Measurements from ENCODE around the gene AFF3.
A peak's percentile ranks its signal among the peaks of the same experiment; 100 is the strongest.

The AFF3 gene

DNA sequence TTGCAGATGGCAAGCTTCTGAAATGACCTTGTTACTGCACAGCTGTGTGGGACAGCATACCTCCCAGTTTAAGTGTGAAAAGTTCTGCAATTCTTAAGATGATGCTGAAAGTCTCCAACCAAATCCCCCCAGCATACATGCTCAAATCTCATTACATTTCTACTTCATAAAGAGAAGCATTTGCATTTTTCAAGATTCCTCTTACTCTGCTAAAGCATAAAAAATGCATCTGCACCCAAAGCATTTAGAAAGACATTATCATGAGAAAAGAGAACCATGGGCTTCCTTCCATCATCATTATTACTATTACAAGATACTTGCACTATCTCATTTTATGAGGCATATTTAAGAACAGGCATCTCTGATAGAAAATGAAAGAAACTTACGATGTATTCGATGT is 415.7 kb downstream of the AFF3 start:
- peak overlapping the region; percentile 3 for H3K4me2 ChIP-seq (ENCODE audit: low read length)
- H3K4me3 ChIP-seq (ENCODE audit: low read length): no peak overlapping the region
- H3K36me3 ChIP-seq (ENCODE audit: control insufficient read depth, low read length): 0 out of 2 replicates have a peak, but pooled peaks cover 3% of the 10 kb centered on the region
- no peaks in the 10 kb centered on the region for H4K20me1 ChIP-seq (ENCODE audit: control insufficient read depth, insufficient read depth, low read depth, low read length)
- TF ChIP-seq, protein P1, sequence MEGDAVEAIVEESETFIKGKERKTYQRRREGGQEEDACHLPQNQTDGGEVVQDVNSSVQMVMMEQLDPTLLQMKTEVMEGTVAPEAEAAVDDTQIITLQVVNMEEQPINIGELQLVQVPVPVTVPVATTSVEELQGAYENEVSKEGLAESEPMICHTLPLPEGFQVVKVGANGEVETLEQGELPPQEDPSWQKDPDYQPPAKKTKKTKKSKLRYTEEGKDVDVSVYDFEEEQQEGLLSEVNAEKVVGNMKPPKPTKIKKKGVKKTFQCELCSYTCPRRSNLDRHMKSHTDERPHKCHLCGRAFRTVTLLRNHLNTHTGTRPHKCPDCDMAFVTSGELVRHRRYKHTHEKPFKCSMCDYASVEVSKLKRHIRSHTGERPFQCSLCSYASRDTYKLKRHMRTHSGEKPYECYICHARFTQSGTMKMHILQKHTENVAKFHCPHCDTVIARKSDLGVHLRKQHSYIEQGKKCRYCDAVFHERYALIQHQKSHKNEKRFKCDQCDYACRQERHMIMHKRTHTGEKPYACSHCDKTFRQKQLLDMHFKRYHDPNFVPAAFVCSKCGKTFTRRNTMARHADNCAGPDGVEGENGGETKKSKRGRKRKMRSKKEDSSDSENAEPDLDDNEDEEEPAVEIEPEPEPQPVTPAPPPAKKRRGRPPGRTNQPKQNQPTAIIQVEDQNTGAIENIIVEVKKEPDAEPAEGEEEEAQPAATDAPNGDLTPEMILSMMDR (IDR thresholded peaks at IDR 0.05; ENCODE audit: low read depth, low read length, poor library complexity, severe bottlenecking): no peak
- no peak for TF ChIP-seq EZH2phosphoT487 (IDR thresholded peaks at IDR 0.05; ENCODE audit: borderline replicate concordance, low read length)
- H3F3A ChIP-seq (ENCODE audit: control insufficient read depth, insufficient read depth): 0 out of 2 replicates have a peak, but pooled peaks cover 2% of the 10 kb centered on the region
- no peaks in the 10 kb centered on the region for H3K9me2 ChIP-seq (replicated peaks; ENCODE audit: control insufficient read depth, low read length)
- peaks cover 27% of the 10 kb centered on the region for H3K4me1 ChIP-seq (ENCODE audit: control insufficient read depth, low read length)
- no peaks in the 10 kb centered on the region for H3K27me3 ChIP-seq (ENCODE audit: control insufficient read depth, low read length)
- no peaks in the 10 kb centered on the region for H3K79me2 ChIP-seq (ENCODE audit: control insufficient read depth, low read length)
- H3K27ac ChIP-seq (ENCODE audit: low read depth, low read length): no peak overlapping the region
- H3K9me3 ChIP-seq (ENCODE audit: control insufficient read depth, insufficient read depth, low read length): peaks cover 4% of the 10 kb centered on the region; the same call in 1 of the 2 replicates

DNA sequence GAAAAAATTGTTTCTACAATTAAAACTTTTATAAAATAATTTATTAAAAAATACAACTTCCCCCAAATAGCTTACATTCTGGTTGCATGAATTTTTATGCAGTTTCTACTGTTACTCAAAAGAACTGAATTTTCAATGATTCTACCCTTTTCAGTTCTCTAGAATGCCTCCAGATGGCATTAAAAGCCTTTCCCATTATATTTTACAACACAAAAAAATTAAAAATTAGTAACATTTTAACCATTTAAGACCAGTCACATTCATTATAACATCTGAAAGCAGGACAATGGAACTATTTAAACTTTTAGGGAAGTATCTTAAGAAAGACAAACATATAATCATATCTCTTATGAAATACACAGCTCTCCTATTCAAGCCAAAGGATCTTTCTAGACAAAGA is 416.6 kb downstream of the AFF3 start:
- H3K27ac ChIP-seq (ENCODE audit: low read depth, low read length): no peak overlapping the region
- 0 out of 2 replicates have a peak, but pooled peaks cover 2% of the 10 kb centered on the region for H3F3A ChIP-seq (ENCODE audit: control insufficient read depth, insufficient read depth)
- H3K9me2 ChIP-seq (replicated peaks; ENCODE audit: control insufficient read depth, low read length): no peaks in the 10 kb centered on the region
- H3K4me2 ChIP-seq (ENCODE audit: low read length): no peak overlapping the region; the same call in 1 of the 2 replicates
- H3K4me3 ChIP-seq (ENCODE audit: low read length): no peak overlapping the region
- peaks cover 4% of the 10 kb centered on the region; the same call in 1 of the 2 replicates for H3K9me3 ChIP-seq (ENCODE audit: control insufficient read depth, insufficient read depth, low read length)
- H3K4me1 ChIP-seq (ENCODE audit: control insufficient read depth, low read length): peaks cover 27% of the 10 kb centered on the region
- no peaks in the 10 kb centered on the region for H4K20me1 ChIP-seq (ENCODE audit: control insufficient read depth, insufficient read depth, low read depth, low read length)
- no peaks in the 10 kb centered on the region for H3K27me3 ChIP-seq (ENCODE audit: control insufficient read depth, low read length)
- H3K79me2 ChIP-seq (ENCODE audit: control insufficient read depth, low read length): no peaks in the 10 kb centered on the region
- TF ChIP-seq, protein P1 (IDR thresholded peaks at IDR 0.05; ENCODE audit: low read depth, low read length, poor library complexity, severe bottlenecking): peak; percentile 42
- no peak for TF ChIP-seq EZH2phosphoT487 (IDR thresholded peaks at IDR 0.05; ENCODE audit: borderline replicate concordance, low read length)
- H3K36me3 ChIP-seq (ENCODE audit: control insufficient read depth, low read length): 0 out of 2 replicates have a peak, but pooled peaks cover 4% of the 10 kb centered on the region

DNA sequence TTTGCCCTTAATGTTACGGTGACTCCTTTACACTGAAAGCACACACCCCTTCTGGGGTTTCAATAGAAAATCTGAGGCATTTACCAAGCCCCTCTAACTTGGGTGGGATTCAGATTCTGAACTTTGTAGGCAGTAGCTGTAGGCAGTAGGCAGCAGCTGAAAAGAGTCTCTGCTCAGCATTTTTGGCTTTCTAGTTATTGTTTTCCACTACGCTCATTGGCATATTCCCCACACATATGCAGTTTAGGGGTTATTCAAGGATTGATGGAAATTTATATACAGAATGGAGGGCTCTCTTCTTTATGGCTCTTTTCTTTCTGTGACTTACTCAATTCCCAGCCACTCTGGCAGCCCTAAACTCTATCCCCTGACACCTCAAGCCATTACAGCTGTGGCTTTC is 419.9 kb downstream of the AFF3 start:
- peaks cover 4% of the 10 kb centered on the region; the same call in 1 of the 2 replicates for H3K9me3 ChIP-seq (ENCODE audit: control insufficient read depth, insufficient read depth, low read length)
- no peaks in the 10 kb centered on the region for H4K20me1 ChIP-seq (ENCODE audit: control insufficient read depth, insufficient read depth, low read depth, low read length)
- no peaks in the 10 kb centered on the region for H3K27me3 ChIP-seq (ENCODE audit: control insufficient read depth, low read length)
- peaks cover 16% of the 10 kb centered on the region for H3K4me1 ChIP-seq (ENCODE audit: control insufficient read depth, low read length)
- H3K9me2 ChIP-seq (replicated peaks; ENCODE audit: control insufficient read depth, low read length): no peaks in the 10 kb centered on the region
- H3F3A ChIP-seq (ENCODE audit: control insufficient read depth, insufficient read depth): no peaks in the 10 kb centered on the region
- TF ChIP-seq, protein P1 (IDR thresholded peaks at IDR 0.05; ENCODE audit: low read depth, low read length, poor library complexity, severe bottlenecking): no peak
- no peak for TF ChIP-seq EZH2phosphoT487 (IDR thresholded peaks at IDR 0.05; ENCODE audit: borderline replicate concordance, low read length)
- H3K4me2 ChIP-seq (ENCODE audit: low read length): no peak overlapping the region
- H3K27ac ChIP-seq (ENCODE audit: low read depth, low read length): no peak overlapping the region
- no peaks in the 10 kb centered on the region for H3K79me2 ChIP-seq (ENCODE audit: control insufficient read depth, low read length)
- no peak overlapping the region for H3K4me3 ChIP-seq (ENCODE audit: low read length)
- H3K36me3 ChIP-seq (ENCODE audit: control insufficient read depth, low read length): 0 out of 2 replicates have a peak, but pooled peaks cover 4% of the 10 kb centered on the region
